SK-N-MC (cell line): ENCODE data around the gene SLC26A9.

Source experiments
- EZH2 ChIP-seq: fragments of 200-600 bp; sonication (generic); IDR thresholded peaks from one replicate; pipeline ENCODE4 v1.6.1; 2017; ENCODE audit warnings: antibody characterized with exemption
- FOXP2 ChIP-seq: optimal IDR thresholded peaks from 2 replicates; pipeline ENCODE3; 2011; ENCODE audit warnings: mild to moderate bottlenecking, moderate library complexity; ENCODE audit not compliant: insufficient read depth; ENCODE audit errors: extremely low read length, control extremely low read depth
- POLR2AphosphoS5 ChIP-seq: IDR thresholded peaks from 2 replicates; pipeline ENCODE4 v1.6.1; 2012; ENCODE audit warnings: mild to moderate bottlenecking, low read depth, low read length, borderline replicate concordance

DNA sequence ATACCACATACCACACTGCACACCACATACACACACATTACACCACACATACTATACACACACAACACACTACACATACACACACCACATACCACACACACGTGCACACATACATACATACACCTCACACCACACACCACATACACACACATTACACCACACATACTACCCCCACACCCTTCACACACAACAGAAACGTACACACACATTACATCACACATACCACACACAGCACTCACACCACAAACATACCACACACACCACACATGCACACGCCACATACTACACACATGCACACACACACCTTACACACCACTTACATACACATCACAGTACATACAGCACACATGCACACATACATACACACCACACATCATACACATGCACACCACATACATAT is 31.5 kb upstream of the SLC26A9 start:
- TF ChIP-seq EZH2 (no peak), POLR2AphosphoS5 (no peak), FOXP2 (no peak)
